Ascending aorta (tissue), 2 donors: ENCODE results near the gene PLCB2. TPM values are rescaled to one million over a fixed set of nuclear protein-coding genes. Genes with fewer than 3 reads are reported as not detected.

Source experiments
- DNase-seq, 2 donors: peaks; one replicate each; pipeline ENCODE4 v3.0.0-alpha.2; 2019; ENCODE audit warnings: low spot score in 2 of 2
- H3K27ac ChIP-seq, 2 donors: fragments of 200-600 bp; sonication (generic); one replicate each; pipeline ENCODE4 v1.5.1; 2016 to 2017; ENCODE audit warnings: mild to moderate bottlenecking in 1 of 2
- H3K27me3 ChIP-seq: fragments of 200-600 bp; sonication (generic); one replicate; pipeline ENCODE4 v1.5.1; 2017
- H3K36me3 ChIP-seq, 2 donors: fragments of 200-600 bp; sonication (generic); one replicate each; pipeline ENCODE4 v1.5.1; 2016
- H3K4me1 ChIP-seq, 2 donors: fragments of 200-600 bp; sonication (generic); one replicate each; pipeline ENCODE4 v1.5.1; 2016 to 2017; ENCODE audit warnings: mild to moderate bottlenecking in 1 of 2
- H3K4me3 ChIP-seq, 2 donors: fragments of 200-600 bp; sonication (generic); one replicate each; pipeline ENCODE4 v1.5.1; 2016 to 2017; ENCODE audit warnings: mild to moderate bottlenecking in 1 of 2
- H3K9me3 ChIP-seq, 2 donors: fragments of 200-600 bp; sonication (generic); one replicate each; pipeline ENCODE4 v1.5.1; 2016
- CTCF ChIP-seq, 3 experiments: fragments of 200-600 bp in 2 of 3; fragments of 450-650 bp in 1 of 3; sonication (generic) in 2 of 3; IDR thresholded peaks; one replicate each; pipeline ENCODE4 v1.5.1; 2016 to 2019; ENCODE audit warnings: antibody characterized with exemption in 3 of 3, mild to moderate bottlenecking in 1 of 3, moderate library complexity in 1 of 3
- intact Hi-C: fragments of 100-400 bp; cut with DNase I; formaldehyde crosslinking; loops from one replicate; pipeline ENCODE4 v1.15.1; 2023
- total RNA-seq: library from RNA; depleted of rRNA; stranded (reverse); fragments of >200 nt; gene quantifications from one replicate; pipeline ENCODE4 v1.1.0, GENCODE V29; 2016

Gene PLCB2
- total RNA-seq, 1 donor from 2014 or later: 6.9 TPM

- intact Hi-C loops: no loop called here
- H3K27ac ChIP-seq: peak overlapping the region; percentile 98 to 99
- H3K4me1 ChIP-seq: peaks cover 39 to 64% of the 10 kb centered on the region in 2 donors
- peaks cover 0 to 6% of the 10 kb centered on the region in 2 donors for H3K36me3 ChIP-seq
- TF ChIP-seq CTCF (IDR thresholded peaks at IDR 0.05): no peak
- no peaks in the 10 kb centered on the region for H3K9me3 ChIP-seq
- no peak for DNase-seq
- peak overlapping the region; percentile 34 to 82 for H3K4me3 ChIP-seq
- H3K27me3 ChIP-seq: no peaks in the 10 kb centered on the region
These were observed 19.7 kb upstream of the PLCB2 start for GRCh38 chr15:40327457-40327856.

- no peak for DNase-seq
- Histone ChIP-seq H3K27me3 (no peaks in the 10 kb centered on the region), H3K27ac (peak overlapping the region; percentile 98 to 99), H3K36me3 (no peaks in the 10 kb centered on the region), H3K4me1 (peaks cover 43 to 53% of the 10 kb centered on the region in 2 donors), H3K9me3 (no peaks in the 10 kb centered on the region), H3K4me3 (peak overlapping the region; percentile 74 to 82)
- intact Hi-C loops: no loop called here
- TF ChIP-seq CTCF (IDR thresholded peaks at IDR 0.05): no peak
These were observed 18.0 kb upstream of the PLCB2 start for GRCh38 chr15:40325700-40326099.

- H3K36me3 ChIP-seq: no peaks in the 10 kb centered on the region
- TF ChIP-seq CTCF (IDR thresholded peaks at IDR 0.05): no peak
- peaks cover 43 to 48% of the 10 kb centered on the region in 2 donors for H3K4me1 ChIP-seq
- intact Hi-C loops: no loop called here
- H3K9me3 ChIP-seq: no peaks in the 10 kb centered on the region
- H3K27ac ChIP-seq: peak overlapping the region; percentile 98 to 99
- no peaks in the 10 kb centered on the region for H3K27me3 ChIP-seq
- H3K4me3 ChIP-seq: peak overlapping the region; percentile 74 to 82
- DNase-seq: no peak
These were observed 17.5 kb upstream of the PLCB2 start for GRCh38 chr15:40325188-40325587.

- no peak for DNase-seq
These were observed 16.5 kb upstream of the PLCB2 start for GRCh38 chr15:40323953-40324937.

More at GRCh38 chr15:40323953-40324937, 16.5 kb upstream of the PLCB2 start:
- H3K9me3 ChIP-seq: no peaks in the 10 kb centered on the region
- intact Hi-C loops: loop anchor here (1.0 to 5.0 kb wide), 6 partner anchors 12 to 1093 kb away; partner anchors contain the start of genes CCDC9B, IVD and RTF1
- no peaks in the 10 kb centered on the region for H3K36me3 ChIP-seq
- peak overlapping the region; percentile 74 to 82 for H3K4me3 ChIP-seq
- H3K27ac ChIP-seq: peak overlapping the region; percentile 90 to 98
- peaks cover 39 to 40% of the 10 kb centered on the region in 2 donors for H3K4me1 ChIP-seq
- no peaks in the 10 kb centered on the region for H3K27me3 ChIP-seq
- TF ChIP-seq CTCF (IDR thresholded peaks at IDR 0.05): no peak
